Hematopoietic multipotent progenitor cell treated with erythropoietin and hydrocortisone succinate and interleukin-3 and kit ligand, for 17 days (in vitro differentiated cells): ENCODE results near the gene GHR.

Experiments used
- DNase-seq: peaks from one replicate; pipeline ENCODE4 v3.0.0-alpha.2; 2015; ENCODE audit warnings: low spot score

GHR gene

DNA sequence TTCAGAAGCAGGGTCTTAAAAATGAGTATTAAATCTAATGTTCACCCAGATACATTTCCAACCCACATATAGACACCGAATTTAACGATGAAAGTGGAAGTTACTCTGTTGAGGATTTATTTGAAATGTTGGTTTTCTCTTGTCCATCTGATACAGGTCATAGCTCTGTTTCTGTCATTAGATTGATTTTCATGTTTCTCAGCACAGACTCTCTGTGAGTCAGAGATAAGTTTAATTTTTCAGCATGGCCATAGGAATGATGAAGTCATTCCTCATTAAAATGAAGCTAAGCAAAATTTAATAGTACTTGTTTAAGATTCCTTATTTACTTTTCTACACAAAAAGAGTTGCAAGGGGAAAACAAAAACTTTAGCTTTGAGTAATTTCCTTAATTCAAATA, 38.8 kb downstream of the GHR start:
- DNase-seq, result no peak

DNA sequence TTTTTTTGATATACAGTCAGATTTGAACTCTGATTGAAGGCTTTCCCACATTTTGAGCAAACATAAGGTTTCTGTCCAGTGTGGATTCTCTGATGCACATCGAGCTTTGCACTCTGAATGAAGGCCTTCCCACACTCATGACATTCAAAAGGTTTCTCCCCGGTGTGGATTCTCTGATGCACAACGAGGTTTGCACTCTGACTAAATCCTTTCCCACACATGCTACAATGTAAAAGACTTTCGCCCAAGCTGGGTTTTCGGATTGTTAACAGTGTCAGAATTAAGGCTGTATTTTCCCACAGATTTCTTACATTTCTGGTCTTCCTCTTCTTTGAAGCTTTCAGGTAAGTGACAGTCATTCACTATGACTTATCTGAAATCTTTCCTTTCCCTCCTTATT, 44.3 kb downstream of the GHR start:
- DNase-seq, result no peak

DNA sequence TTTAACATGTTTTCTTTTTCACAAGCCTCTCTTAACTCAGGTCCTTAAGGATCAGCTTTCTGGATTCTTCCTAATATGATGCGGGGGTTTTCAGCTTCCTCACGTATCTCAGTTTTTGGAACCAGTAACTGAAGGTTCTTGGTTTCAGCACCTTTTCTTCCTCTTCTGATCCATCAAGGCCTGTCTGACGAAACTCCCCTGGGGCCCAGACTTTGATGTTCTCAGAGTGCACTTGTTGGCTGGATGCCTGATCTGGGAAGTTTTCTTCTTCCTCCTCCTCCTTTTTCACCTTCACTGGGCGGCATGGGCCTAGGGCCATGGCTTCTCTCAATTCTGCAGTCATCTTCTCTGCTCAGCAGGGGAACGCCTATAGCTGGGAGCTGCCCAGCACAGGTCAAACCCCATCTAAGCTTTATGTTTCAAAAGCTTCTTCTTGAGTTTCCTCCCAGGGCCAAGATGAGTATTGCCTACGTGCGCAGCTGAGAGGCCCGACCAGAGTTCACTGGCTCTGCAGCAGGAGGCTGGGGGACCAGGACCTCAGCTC, 44.8 kb downstream of the GHR start:
- no peak for DNase-seq

DNA sequence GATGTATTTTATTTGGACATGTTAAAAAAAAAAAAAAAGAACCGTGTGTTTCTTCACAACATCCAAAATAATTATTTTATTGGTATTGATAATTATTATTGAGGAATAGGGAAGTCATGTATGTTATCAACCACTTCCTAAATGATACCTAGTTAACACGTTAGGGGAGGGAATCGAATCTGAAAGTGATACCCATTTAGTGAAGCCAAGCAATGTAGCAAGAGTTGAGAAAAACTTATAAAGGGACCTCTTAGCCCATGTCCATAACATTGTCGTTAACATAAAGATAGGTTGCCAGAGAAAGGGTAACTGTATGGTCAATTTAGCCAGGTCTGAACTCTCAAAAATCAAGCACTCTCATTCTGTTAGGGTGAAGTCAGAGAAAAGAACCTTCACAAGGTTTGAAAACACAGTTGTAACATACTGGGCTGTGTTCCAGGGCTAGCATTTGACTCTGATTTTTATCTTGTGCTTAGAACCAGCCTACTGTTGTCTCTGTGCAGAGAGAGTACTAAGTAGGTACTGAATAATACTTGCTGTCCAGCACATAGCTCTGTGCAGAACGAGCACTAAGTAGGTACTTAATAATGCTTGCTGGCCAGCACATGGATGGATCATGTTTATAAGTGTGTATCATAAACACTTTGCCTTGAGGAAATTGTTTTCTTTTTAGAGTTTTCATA, 60.4 kb downstream of the GHR start:
- DNase-seq, result no peak

DNA sequence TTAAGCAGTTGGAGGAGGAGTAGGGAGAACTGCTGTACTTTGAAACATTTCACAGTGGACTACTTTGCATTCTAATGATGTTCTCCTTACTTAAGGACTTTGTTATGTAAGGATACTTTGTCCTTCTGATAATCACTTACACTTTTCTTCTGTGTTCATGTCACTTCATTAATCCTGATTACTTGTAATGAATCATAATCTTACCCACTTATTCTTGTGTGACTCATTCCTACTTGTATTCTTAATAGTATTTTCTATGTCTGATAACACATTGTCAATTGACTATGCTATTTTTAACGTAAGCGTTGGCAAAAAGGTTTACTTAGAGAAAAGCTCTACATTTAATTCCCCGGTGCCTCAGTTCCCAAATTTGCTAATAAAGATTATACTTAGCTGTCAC, 63.8 kb downstream of the GHR start:
- DNase-seq, result no peak

DNA sequence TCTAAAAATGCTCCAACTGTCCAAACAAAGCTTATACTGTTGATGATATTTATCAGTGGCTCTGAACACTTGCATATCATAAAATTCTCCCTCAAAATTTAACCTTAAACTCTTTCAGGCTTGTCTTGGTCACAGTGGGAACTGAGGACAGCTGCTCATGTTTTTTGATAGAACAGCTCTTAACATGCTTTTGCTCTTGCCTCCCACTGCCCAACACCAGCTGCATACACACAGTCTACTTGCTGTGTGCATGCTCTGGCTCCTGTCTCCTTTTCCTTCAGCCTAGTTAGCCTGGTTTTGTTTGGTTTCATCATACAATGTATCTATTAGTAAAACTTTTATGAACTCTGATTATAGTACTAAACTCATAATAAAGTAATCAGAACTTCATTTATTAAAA, 64.6 kb downstream of the GHR start:
- DNase-seq, result no peak

DNA sequence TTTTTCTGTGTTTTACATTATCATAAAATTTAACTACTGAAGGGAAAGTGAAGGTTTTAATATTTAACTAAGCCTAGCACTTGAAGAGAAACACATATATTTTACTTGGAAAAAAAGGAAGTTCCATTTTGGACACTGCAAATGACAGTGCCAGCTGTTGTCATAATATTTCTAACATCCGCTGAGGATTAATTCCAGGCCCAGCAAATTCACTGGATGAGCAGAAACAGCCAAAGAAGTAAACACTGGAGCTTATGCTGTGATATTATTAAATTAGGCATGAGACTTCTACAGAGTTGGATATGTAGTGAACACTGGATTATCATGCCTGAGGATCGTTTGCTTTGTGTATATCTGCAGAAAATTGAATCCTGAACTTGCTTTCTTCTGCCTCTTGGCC, 67.6 kb downstream of the GHR start:
- no peak for DNase-seq

DNA sequence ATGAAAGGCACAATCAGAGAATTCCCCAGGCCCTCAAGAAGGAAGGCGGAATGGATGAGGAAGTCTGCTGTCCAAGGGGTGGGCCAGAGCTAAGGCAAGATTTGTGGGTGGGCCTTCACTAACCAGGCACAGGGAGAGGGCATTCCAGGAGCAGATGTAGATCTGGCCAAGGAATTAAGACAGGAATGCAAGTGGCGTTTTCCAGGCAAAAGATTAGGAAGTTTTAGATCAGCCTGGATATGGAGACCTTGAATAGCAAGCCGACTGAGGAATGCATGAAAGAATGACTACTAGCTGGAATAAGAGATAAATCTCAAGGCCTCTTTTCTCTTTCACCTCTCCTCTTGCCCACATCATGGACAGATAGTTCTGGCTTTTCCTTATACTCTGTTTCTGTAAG, 68.5 kb downstream of the GHR start:
- DNase-seq, result no peak

DNA sequence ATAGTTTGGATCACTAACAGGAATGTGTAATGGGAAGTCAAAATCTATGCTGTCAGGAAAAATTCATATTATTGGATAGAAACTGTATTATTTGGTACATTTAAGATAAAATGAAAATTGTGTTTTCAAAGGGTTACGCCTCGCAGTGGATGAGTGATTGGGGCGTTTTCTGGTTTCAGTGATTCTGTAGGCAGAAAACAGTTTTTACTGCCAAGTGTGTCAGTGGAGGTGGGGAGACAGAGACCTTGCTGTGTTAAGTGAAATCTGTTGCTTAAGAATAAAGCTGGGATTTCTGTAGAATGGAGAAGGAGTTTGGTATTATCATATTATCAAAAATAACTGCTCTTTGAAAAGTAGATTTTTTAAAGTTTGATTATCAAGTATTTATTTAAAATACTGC, 69.7 kb downstream of the GHR start:
- no peak for DNase-seq

DNA sequence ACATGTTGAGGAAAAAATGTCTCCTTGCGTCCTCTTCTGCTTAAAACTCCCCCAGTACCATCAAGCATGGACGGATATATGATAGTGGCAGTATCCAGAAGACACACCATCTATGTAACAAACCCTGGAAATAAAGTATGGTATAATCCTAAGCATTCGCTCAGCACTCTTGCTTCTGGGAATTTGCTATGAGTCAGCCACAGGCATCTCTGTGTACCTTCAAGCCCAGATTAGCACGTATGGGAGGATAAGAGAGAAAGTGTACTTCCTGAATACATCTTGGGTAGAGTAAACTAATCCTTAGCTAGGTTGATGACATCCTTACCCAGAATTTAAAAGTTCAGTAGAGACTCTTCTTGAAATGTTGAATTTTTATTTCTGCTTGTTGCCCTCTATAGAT, 71.2 kb downstream of the GHR start:
- no peak for DNase-seq

DNA sequence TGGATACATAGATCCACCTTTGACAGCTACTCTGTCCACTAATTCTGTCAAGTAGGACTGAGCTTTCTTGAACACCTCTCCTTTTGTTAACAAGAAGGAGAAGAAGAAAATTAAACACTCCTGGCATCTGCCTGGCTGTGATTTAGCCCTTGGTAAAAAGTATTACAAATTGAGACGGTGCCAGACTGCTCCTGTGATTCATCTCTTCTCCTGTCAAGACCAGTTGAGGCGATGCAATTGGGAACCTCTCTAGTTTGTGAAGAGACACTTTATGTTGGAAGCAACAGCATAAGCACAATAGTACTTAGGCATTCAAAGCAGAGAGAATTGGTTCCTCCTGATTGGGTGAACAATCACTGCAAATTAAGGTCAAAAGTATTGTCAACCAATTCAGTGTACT, 72.7 kb downstream of the GHR start:
- no peak for DNase-seq

DNA sequence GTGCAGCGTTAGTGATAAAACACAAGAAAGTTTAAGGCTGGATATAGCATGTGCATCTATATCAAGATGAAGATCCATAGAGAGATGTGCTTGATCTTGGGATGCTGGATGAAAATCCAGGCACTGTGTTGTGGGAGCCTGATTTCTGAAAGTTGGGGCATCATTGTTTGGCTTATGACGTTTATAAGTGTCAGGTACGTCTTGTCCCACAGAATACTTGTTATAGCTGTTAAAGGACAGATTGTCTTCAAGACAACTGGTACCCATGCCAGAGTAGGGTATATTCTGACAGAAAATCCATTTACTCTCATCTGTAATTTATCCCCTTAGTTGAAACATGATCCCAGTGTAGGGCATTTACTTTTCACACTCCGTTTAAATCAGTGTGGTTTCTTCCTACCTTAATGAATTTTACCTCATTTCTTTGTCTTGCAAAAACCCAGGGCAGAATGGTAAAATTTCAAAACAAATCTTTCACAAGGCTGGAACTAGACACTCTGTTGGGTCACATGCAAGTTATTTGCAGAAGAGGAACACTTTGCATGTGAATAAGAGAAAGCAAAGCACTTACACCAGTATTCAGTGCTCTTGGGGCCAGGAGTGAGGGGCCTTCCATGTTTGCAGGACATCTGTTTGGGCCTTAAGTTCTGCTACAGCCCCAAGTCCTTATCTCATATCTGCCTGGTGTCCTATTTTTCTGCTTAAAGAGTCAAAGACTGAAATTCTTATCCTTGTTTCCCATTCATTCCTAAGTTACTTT, 73.3 kb downstream of the GHR start:
- no peak for DNase-seq

DNA sequence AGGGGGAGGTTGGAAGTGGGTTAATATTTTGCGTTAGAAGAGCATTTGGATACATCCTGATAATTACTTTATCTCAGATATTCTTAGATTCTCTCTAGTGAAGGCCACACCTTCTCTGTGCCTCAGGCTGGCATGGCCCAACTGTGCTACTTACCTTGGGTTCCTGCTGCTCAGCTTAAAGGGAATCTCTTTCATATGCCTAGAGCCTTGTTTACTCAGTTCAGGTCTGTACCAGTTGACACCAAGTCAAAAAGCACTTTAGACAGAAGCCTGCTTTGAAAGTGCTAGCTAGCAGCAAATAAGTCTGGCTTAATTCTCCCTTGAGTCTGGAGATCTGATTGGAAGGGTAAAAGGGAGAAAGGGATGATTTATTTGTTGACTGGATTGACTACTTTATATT, 74.8 kb downstream of the GHR start:
- no peak for DNase-seq

DNA sequence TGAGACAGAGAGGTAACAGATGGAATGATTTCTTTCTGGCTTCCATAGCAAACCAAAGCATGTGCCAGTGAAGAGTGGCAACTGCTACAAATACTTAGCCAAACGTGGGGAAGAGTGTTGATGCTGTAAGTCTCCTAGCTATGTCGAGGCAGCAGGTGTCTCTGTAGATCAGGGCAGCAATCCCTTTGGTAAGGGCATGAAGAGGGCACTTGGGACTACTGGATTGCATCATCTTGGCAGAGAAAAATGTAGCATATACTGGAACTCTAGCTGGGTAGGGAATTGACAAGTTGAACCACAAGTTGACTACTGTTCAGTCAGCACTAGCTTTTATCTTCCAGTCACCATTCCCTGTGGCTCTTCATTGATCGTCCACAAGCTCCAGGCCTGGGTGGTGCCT, 75.8 kb downstream of the GHR start:
- no peak for DNase-seq

DNA sequence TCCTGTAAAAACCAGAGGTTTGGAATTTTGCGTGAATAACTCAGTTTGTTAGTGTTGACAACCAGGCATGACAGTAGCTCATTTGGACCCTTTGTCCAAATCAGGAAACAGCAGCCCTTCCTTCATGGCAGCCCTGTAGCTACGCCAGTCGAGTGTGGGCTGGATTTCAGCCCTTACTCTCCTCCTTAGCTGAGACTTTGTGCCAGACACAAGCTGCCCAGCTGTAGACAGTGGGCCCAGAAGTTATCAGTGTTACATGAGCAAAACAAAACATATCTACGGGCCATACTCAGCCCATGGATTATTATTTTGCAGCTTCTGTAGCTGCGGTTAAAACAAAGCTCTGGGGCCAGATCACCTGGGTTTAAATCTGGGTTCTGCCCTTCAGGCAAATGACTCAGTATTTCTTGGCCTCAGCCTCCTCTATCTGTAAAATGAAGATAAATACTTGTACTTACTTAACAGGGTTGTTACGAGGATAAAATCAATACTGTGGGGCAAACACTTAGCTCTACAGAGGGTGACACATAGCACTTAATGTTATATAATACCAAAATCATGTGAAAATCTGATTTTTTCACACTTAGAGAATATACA, 76.9 kb downstream of the GHR start:
- DNase-seq, result no peak

DNA sequence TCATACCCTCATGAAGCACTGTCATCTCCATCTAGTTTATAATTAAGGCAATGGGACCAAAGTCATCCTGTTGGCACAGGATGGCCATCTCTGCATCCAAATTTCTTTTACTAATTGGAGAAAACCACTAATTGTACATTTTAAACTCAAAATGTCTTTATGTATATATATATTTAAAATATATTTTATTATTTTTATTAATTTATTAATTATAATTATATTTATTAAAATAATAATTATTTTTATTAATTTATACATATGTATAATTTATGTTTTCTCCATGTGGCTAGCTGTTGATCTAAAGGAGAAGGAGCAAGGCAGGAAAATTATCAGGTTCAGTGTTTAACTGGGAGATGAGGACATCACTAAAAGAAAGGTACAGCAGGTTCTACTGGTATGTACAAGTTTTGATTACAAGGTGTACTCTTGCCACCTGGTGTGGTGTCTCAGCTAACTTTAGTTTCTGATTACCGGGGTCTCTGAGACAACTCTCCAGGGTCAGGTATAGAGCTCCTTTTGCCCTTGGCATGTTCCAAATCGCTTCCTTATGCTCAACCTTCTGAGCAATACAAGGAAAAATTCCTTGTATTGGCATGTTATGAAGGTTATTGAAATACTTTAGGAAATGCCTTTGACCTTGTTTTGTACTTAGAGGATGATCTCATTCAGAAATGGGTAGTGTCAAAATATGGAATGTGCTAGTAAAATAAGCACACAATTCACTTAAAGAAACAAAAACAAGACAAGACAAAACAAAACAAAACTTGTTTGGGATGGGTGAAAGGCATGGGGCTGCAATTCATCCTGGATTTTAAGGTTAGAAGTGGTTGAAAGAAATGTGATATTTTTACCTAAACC, 79.6 kb downstream of the GHR start:
- no peak for DNase-seq

DNA sequence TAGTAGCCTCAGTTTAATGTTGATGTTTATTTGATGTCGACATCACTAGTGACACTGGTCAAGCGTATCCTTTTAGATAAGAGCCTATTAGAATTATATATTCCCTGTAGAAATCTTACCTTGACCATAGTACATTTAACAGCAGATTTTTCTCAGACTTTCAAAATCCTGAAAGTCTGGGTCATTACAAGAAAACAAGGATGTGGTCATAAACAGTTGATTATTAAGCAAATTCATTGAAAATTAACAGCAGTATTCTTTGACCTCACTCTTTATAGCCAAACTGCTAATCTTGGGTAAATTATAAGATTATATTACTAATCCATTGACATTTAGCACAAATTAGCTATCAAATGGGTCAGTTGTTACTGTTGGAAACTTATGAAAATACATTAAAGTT, 83.4 kb downstream of the GHR start:
- DNase-seq, result no peak

DNA sequence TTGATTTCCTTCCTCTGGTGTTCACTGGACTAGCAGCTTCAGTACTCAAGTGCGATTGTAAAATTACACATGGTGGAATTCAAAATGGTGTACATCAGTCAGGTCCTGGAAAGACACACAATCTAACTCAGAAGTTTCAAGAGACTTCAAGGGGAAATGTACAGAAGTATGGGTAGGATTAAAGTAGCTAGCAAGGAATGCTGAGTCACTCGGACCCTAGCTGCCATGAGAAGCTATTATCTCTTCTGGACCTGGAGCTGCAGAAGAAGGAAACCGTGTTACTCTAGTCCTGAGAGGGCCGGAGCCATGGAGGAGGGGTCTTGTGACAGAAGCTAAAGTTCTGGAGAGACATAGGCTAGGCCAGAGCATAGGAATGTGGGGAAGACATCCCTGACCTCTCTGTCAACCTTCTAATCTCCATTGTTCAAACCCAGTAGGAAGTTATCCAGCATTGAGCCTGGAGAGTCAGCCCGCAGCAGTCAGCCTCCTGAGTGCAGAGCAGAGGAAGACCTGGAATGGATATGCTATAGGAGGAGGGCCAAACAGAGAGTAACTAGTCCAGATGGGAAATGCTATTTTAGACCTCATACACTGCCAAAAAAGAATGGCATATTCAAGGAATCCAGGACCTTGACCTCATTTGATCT, 84.3 kb downstream of the GHR start:
- DNase-seq, result no peak

DNA sequence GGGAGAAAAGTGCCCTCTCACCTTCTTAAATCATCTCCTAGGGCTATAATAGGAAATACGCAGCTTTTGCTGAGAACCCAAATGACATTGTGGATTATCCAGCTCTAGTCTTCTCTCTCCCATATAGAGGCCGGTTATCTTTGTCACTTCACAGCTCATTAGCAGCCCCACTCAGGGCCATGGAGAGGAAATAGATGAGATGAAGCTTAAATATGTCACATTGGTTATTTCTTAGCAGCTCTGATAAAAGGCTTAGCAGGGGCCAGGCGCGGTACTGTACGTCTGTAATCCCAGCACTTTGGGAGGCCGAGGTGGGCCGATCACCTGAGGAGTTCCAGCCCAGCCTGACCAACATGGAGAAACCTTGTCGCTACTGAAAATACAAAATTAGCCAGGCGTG, 90.0 kb downstream of the GHR start:
- no peak for DNase-seq

DNA sequence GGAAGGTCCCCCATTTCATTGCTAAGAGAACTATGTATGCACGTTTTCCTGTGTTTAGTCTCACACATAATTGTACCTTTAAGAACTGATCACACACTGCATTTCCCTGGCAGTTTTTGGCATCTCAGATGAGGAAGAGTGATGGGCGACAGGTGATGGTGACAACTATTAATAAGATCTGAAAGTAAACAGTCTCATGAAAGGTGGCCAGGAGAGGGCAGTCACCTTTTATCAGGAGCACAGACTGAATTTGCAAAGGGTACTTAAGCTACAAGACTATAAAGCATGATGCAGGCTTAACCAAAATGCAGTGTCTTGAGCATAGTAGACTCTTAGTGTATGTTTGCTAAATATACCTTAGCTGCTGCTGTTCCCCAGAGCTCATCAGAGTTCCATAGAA, 91.5 kb downstream of the GHR start:
- peak; percentile 6 for DNase-seq

DNA sequence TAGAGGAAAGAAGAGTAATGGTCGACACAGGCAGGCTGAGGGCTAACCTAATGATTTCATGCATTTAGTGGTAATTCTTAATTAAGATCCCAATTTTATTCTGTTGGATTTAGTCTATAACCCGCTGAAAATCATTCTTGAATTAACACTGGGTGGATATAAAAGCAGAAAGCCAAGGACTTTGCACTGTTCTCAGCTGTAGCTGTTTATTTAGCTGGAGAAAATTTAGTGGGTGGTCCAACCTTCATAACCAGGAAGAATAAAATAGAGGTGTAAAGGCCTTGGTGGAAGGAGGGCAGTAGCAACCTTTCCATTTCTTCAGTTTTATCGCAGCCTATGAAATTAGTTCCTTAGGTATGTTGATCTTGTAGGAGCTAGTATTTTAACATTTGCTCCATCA, 92.3 kb downstream of the GHR start:
- no peak for DNase-seq
